NCI-H446 (cell line): ENCODE measurements around the gene SECISBP2.

ENCODE experiments used
- DNase-seq, 2 experiments: peaks; one replicate each; lab custom pipeline; 2025; lab: John Stamatoyannopoulos, UW

SECISBP2 gene

DNA sequence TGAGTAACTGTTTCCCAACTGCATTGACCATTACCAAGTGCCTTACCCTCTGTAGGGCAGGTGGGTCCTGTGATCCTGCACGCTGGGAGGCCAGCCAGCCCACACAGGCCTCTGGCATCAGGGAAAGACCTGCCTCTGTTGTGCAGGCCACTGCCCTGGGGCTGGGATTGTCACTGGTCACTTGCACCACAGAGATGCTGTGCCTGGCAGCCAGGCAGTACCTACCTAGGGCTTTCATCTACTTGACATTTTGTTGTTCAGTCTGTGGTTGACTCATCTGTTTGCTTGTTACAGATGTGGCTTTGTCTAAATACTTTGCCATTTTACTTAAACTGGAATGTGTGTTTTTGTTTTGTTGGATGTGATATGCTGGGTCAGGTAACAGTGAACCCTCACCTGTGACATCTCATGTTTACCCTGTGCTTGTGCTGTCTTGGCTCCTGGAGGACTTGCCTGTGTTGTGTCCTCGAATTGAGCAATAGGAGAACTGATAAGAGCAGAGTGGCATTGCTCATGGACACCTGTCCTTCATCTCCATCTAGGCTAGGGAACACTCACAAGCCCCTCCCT lies 32.8 kb downstream of the SECISBP2 start:
- DNase-seq, result no peak

GRCh38 chr9:89351584-89352300 lies 33.4 kb downstream of the SECISBP2 start:
- no peak for DNase-seq

DNA sequence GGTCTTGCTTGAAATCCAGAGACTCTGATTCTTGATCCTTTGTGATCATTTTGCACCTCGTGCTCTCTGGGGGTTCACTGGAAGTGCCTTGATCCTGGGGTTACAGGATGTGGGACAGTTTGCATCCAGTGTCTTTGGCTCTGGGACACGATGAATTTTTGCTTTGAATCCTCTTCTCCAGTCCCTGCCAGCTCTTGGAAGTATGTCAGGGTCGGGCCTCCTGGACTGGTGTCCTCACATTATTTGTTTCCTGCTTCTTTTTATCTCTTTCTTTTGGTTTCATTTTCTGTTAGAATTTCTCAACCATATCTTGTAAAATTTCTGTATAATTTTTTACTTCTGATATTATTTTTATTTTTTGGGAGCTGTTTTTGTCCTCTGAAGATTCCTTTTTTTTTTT lies 34.2 kb downstream of the SECISBP2 start:
- no peak for DNase-seq

GRCh38 chr9:89352874-89353649 lies 34.8 kb downstream of the SECISBP2 start:
- DNase-seq, result no peak

DNA sequence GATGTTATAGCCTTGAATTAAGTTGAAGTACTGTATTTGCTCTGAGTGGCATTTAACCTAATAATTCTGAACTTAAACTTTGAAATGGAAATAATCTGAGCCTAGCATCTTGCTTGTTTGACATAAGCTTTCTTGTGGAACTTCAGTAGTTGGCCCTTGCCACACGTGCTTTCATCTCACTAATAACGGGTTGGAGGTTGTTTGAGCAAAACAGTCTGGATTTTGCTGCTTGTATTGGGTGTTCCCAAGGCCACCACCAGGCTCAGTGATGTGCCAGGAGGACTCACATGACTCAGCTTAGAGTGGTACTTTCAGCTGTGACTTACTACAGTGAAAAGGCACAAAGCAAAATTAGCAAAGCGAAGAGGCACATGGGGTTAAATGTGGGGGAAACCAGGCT lies 35.7 kb downstream of the SECISBP2 start:
- DNase-seq, result no peak

- no peak for DNase-seq
Observed at GRCh38 chr9:89354471-89354870, 36.2 kb downstream of the SECISBP2 start.

GRCh38 chr9:89356782-89357181 lies 38.5 kb downstream of the SECISBP2 start:
- DNase-seq, result no peak

DNA sequence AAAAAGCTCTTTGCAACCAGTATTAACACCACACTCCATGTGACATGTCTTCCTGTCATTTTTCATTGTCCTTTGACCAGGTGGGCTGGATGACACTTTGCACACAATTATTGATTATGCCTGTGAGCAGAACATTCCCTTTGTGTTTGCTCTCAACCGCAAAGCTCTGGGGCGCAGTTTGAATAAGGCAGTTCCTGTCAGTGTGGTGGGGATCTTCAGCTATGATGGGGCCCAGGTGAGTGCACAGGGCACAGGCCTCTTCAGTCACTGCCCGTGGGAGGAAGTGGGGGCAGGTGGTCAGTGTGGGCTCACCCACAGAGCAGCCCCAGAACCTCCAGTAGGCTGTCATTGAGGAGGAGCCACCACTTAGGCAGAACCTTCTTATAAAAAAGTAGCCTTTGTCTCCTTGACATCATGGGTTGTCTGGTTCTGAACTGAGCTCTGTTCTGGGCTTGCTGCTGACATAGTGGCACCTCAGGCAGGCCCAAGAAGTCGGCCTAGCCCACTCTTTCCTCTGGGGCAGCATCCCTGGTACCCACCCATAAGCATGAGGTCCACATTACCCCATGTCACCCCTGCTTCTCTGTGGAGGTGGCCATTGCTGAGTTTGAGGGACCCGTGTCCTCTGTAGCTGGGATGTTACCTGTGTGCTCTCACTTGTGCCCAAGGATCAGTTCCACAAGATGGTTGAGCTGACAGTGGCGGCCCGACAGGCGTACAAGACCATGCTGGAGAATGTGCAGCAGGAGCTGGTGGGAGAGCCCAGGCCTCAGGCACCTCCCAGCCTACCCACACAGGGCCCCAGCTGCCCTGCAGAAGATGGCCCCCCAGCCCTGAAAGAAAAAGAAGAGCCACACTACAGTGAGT lies 39.3 kb downstream of the SECISBP2 start:
- no peak for DNase-seq

DNA sequence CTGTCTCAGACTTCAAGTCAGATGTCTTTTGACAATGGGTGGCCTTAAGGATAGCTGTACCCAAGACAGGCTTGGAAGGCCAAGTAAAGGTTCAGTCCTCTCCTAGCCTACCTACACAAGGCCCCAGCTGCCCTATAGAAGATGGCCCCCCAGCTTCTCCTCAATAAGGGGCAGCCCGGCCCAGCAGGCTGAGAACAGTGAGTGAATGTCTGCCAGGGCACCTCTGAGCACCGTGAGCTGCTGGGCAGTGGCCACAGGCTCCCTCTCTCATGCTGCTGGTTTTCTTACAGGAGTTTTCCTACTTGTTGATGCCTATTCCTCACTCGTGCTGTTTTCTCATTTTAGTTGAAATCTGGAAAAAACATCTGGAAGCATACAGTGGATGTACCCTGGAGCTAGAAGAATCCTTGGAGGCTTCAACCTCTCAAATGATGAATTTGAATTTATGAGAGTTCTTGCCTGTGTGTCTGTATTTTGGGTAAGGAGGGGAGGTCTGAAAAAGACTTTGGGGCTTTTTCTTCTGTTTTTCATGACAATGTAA lies 40.1 kb downstream of the SECISBP2 start:
- DNase-seq, result no peak

GRCh38 chr9:89358985-89359384 lies 40.7 kb downstream of the SECISBP2 start:
- DNase-seq, result peak; percentile 48 to 58

GRCh38 chr9:89359751-89360261 lies 41.5 kb downstream of the SECISBP2 start:
- DNase-seq, result peak; percentile 62 to 85

DNA sequence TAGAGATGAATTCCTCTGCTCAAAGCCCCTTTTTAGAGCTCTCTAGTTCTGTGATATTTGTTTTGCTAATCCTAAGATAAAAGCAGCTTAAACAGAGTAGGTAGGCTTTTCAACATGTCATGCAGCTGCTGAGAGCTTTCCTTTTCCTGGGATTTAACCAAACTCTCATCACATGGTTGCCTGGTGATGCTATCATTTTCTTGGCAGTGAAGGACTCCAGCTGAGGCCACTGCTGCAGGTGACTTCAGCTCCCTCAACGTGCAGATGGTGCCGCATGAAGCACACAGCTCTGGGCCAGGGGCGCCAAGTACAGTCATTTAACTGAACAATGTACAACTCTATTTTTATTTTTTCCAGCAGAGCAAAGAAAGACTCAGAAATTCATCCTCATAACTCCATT lies 42.2 kb downstream of the SECISBP2 start:
- DNase-seq, result peak; percentile 16 to 19

- no peak for DNase-seq
Observed at GRCh38 chr9:89361031-89361430, 42.7 kb downstream of the SECISBP2 start.

- DNase-seq, result no peak
Observed at GRCh38 chr9:89361816-89362646, 43.7 kb downstream of the SECISBP2 start.

DNA sequence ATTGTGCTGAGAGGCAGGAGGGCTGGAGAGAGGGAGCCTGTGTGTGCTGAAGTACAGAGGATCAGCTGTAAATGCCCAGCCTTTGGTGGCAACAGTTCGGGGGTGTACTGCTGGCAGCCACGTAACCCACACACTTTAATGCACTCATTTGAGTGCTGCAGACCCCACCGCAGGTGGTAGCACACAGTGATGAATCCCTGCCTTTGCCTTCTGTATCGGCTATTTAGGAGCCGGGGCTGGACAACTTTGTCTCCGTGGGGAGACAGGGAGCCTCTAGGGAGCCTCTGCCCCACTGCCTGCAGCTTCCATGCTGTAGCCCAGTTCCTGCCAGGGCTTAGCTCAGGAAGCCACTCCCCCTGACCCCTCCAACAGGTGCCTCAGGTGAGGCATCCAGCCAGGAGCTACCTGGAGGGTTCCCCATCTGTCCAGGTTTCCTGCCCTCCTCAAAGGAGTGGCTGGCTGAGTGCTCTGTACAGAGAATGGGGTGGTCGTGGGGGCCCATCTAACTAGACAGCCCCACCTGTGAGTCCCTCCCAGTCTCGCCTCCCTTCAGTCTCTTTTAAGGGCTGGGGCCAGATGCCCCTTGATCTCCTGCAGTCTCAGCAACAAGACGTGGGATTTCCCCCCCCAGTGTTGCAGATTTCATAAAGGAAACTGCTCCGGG lies 44.5 kb downstream of the SECISBP2 start:
- no peak for DNase-seq

DNA sequence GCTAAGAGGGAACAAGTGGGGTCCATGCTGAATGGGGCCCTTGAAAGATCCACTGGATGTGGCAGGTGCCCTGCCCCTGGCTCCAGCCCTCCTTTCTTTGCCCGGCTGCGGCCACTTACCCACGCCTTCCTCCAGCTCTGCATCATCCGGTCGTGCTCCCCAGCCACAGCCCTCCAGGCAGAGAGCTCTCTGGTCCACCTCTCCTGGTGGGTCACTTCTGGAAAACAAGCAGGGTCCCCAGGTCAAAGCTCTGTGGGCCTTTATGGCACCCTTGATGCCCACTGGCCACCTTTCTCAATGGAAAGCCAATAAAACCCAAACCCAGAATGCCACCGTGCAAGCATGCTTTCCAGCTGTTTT lies 45.0 kb downstream of the SECISBP2 start:
- no peak for DNase-seq

DNA sequence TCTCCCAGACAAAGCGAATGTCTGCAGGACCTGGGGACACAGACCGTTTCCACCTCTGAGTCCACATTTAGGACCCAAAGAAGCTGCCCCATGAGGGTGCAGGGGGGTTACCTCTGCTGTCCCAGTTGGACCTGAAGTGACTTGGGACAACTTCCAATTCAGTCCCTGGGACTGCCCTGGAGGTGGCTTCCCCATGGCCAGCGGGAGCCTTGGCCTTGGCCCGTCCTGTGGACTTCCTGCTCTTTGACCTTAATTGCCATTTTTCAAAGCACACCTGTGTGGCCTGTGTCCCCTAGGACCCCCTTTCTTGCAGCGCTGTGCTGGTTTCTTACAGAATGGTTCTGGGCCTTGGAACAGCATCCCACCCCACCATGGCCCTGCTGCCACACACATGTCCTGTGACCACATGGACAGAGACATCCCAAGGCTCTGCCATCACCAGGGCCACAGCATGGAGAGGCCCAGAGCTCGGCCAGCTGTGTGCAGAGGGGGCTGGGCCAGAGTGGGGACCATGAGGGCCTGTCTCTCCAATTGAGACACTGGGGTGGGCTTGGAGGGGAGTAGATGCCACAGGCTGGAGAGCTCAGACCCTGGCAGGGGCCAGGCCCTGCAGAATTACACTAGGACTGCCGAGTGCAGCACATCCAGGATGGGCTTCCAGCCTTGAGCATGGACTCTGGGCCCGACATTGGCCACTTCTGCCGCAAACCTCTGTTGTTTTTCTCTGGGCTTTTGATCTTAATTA lies 45.8 kb downstream of the SECISBP2 start:
- DNase-seq, result no peak

DNA sequence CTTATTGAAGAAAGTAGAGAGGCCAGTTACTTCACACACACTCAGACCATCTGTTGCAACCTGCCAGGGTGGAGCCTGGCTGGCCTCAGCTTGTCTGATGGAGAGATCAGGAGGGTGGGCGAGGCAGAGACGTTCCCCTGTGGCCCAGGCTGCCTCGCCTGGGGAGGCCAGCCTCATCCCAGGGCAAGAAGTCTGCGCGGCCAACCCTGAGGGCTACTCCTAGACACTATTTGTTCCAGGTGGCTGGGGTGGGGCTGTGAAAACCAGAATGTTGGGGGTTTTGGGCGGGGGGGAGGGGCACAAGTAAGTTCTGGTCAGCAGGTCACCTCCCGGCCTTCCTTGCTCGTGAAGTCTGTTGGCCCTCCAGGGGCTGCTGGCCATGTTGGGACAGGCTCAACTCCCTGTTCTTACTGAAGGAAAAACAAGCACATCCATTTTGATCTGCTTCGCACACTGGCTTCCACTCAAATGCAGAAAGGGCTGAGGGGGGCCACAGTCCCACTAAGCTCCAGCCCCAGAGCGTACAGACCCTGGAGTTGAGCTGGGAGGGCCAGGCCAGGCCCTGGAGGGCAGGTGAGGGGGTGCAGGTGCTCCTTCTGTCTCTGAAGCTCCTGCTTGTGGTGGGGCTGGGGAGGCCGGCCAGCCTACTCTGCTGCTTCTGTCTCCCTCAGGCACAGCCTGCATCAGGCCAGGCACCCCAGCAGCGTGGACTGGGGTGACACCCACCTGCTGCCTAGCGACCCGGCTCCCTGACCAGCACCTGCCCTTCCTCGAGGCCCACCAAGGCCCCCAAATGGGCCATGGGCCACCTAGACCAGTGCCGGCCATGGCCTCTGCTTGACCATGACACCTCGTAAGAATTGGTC lies 46.6 kb downstream of the SECISBP2 start:
- no peak for DNase-seq

DNA sequence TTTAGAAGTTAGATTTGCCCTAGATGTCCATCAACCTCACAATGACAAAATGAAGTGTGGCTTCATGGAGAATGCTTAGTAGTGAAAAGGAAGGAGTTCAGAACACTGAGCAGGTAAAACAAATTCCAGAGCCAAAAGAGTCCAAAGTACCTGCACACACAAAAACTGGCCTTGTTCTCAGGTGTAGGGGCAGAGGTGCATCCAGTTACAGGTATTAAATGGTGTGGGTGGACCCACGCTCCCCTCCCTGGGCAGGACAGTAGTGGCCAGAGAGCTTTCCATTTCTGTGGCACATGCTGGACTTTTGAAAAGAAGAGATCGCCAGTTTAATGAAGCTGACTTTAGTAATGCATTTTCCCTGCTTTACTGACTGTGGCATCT lies 47.2 kb downstream of the SECISBP2 start:
- no peak for DNase-seq
